NCI-H524 treated with DMSO at 0.1 percent for 48 hours (cell line): Measurements from ENCODE around the gene GMDS.

ENCODE experiments used
- DNase-seq: peaks from one replicate; lab custom pipeline; 2025; lab: John Stamatoyannopoulos, UW

The GMDS gene

GRCh38 chr6:2035826-2036709 is 209.3 kb downstream of the GMDS start:
- DNase-seq = no peak

DNA sequence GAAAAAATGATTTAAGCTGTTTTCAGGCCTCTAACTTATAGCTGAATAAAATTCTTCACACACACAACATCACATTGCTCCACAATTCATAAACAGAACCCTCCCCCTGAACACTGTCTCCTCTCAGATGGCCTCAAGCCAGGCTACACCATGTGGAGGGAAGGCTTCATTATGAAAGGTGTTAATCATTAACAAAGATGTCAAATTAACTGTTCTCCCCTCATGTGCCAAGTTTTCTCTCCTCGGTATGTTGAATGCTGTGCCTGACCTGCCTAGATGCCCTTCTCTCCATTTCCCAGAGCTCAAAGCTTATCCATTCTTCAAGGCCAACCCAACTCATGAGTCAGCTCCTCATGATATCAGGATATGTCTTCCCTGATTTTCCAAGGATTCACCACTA is 210.4 kb downstream of the GMDS start:
- DNase-seq = no peak

DNA sequence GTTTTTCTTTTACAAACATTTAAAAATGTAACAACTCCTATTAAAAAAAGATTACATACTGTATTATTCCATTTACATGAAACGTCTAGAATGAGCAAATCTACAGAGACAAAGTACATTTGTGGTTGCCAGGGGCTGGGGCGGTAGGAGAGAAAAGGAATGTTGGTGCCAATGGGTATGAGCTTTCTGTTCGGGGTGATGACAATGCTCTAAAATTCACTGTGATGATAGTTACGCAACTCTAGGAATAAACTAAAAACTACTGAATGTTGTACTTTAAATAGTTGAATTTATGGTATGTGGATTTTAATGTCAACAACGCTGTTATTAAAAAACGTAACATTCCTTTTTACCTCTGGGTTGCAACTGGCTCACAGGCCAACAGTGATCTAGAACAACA is 211.1 kb downstream of the GMDS start:
- no peak for DNase-seq

GRCh38 chr6:2033544-2033943 is 211.9 kb downstream of the GMDS start:
- DNase-seq = no peak

- DNase-seq = no peak
These were observed 214.6 kb downstream of the GMDS start for GRCh38 chr6:2030682-2031244.

- DNase-seq = no peak
These were observed 215.5 kb downstream of the GMDS start for GRCh38 chr6:2029952-2030351.

DNA sequence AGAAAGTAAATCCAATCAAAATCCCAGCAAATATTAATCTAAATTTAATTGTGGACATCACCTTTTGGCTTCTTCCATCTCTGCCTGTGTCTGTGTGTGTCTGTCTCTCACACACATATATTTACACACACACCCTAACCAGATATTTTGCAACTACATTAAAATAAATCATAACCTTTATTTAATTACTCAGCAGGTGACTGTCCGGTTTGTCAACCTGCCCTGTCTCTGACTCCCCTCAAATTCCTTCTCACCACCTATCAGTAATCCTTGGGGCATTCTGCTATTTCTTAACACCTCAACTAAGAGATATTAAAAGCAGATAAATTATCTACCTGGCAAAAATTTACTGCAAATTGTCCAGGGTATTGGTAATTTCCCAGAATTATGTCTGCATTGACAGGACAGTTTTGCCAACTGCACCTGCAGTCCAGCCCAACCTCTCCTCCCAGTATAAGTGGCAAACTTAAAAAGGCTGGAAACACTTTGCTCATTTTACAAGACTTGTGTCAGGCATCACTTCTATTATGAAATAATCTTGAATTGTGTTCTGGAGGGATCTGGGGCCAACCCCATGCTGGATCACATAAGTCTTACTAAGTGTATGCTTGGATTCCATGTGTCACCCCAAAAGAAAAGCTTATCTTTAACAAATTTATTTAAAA is 216.1 kb downstream of the GMDS start:
- no peak for DNase-seq

GRCh38 chr6:2028457-2029038 is 216.9 kb downstream of the GMDS start:
- DNase-seq = no peak

- no peak for DNase-seq
These were observed 219.3 kb downstream of the GMDS start for GRCh38 chr6:2026133-2026532.

- peak; percentile 56 for DNase-seq
These were observed 223.7 kb downstream of the GMDS start for GRCh38 chr6:2021713-2022125.

DNA sequence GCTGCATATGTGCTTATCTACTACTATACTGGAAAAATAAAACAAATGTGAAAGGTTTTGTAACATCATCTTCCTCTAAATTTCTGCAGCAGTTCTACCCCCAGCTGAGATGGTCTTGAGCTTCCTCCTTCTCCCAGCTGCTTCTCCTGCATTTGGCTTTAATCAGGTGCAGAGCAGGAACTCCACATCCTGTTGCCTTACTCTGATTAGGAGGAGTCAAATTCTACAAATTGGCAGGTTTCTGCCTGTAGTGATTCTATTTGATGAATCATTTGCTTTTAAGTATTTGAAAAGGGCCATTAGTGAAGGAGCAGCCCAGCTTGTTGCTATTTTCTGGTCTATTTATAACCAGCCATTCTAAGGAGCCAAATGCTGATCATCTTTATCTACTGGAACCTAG is 224.5 kb downstream of the GMDS start:
- no peak for DNase-seq

GRCh38 chr6:2019051-2019450 is 226.4 kb downstream of the GMDS start:
- no peak for DNase-seq

DNA sequence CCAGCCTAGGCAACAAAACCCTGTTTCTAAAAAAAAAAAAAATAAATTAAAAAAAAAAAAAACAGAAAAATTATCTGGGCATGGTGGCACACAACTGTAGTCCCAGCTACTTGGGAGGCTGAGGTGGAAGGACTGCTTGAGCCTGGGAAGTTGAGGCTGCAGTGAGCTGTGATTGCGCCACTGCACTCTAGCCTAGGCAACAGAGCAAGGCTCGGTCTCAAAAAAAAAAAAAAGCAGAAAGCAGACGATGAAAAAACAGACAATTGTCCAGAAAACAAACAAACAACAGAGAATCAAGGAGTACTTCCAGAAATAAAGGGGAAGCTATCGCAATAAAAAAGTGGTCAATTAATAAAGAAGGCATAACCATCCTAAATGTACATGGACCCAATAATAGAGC is 229.4 kb downstream of the GMDS start:
- no peak for DNase-seq

- no peak for DNase-seq
These were observed 236.9 kb downstream of the GMDS start for GRCh38 chr6:2008383-2008976.

DNA sequence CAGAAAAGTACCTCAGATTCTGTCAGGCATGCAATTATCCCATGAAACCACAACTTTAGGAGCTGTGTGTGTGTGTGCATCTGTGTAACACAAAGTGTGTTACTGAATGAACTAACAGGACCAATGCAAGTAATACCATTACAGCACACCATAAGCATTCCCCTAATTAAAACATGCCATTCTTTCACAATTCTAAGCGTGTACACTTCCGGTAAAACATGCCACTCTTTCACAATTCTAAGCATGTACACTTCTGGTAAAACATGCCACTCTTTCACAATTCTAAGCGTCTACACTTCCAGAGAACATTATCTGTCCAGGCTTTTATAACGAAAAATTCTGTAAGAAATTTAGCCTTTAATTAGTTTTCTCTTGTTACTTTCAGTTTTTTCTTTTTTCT is 238.2 kb downstream of the GMDS start:
- DNase-seq = no peak

DNA sequence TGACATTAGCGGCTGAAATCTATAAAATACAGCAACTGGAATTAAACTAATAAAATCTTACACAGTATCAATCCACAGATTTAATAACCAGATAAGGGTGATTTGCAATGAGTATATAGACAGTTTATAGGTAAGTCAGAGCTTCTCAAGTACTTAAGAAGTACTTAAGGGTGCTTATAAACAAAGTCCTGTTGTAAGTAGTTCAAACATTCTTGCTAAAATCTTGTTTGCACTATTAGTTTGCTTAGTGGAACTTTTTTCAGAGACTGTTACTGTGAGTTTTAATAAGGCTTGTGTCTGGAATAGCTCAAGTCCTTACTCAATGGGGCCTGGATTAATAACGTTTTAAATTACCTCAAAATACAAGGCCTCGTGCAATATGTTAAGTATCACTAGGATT is 240.5 kb downstream of the GMDS start:
- no peak for DNase-seq

GRCh38 chr6:2000962-2001361 is 244.4 kb downstream of the GMDS start:
- no peak for DNase-seq

- no peak for DNase-seq
These were observed 247.7 kb downstream of the GMDS start for GRCh38 chr6:1997702-1998101.

DNA sequence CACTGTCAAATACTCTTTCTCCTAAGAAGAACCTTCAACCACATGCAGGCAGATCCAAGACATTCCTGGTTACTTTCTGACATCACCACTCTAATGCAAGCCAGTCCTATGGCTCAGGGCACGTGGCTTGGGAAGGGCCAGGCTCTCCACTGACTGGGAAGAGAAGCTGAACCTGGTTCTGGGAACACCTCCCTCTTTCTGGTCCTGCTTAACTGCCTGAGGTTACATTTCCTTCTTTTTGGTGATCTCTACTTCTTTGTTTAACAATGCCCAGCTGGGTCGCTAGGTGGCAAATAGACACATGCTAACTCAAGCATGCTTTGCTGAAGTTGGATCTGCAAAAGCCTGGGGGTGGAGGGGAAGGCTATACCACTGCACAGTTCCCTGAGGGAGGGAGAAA is 249.8 kb downstream of the GMDS start:
- DNase-seq = no peak

- no peak for DNase-seq
These were observed 252.4 kb downstream of the GMDS start for GRCh38 chr6:1993042-1993441.

DNA sequence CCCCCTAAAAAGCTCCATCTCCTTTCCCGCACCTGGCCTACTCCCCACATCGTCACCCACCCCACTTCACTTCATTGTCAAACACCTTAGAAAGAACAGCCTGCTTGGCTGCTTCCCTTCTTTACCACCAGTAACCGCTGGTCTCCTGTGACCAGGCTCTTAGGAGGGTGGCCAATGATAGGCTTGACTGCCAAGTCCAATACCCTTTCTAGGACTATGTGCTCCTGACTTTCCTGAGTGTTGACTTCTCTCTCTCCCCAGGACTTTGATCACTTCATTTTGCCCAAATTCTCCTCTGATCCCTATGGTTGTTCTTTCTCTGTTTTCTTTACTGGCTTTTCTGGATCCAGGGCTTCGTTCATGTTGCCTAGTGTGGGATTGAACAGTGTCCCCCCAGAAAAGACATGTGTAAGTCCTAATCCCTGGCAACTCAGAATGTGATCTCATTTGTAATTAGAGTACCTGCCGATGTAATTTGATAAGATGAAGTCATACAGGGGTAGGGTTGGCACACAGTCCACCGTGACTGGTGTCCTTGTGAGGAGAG is 254.0 kb downstream of the GMDS start:
- no peak for DNase-seq

GRCh38 chr6:1988843-1989242 is 256.6 kb downstream of the GMDS start:
- DNase-seq = no peak
